Erythroblast (primary cell): ENCODE data around the gene BIN2.
A peak's percentile ranks its signal among the peaks of the same experiment; 100 is the strongest.

Source experiments
- DNase-seq, 2 experiments: peaks; one replicate each; lab custom pipeline; 2025; lab: John Stamatoyannopoulos, UW
- GATA1 ChIP-seq: IDR thresholded peaks from 2 replicates; pipeline ENCODE4 v1.6.1; 2011; ENCODE audit warnings: low read depth, mild to moderate bottlenecking, control low read depth, low read length, moderate library complexity
- POLR2A ChIP-seq: IDR thresholded peaks from 2 replicates; pipeline ENCODE4 v1.6.1; 2011; ENCODE audit warnings: mild to moderate bottlenecking, low read length

BIN2 gene

GRCh38 chr12:51335931-51336330, 12.0 kb upstream of the BIN2 start:
- no peak for DNase-seq
- TF ChIP-seq POLR2A, result no peak
- TF ChIP-seq GATA1, result no peak

GRCh38 chr12:51334764-51335163, 10.8 kb upstream of the BIN2 start:
- no peak for DNase-seq
- TF ChIP-seq GATA1 (no peak), POLR2A (no peak)

- TF ChIP-seq GATA1 (no peak), POLR2A (no peak)
- no peak for DNase-seq
These were observed 9.6 kb upstream of the BIN2 start for GRCh38 chr12:51333536-51333935.

DNA sequence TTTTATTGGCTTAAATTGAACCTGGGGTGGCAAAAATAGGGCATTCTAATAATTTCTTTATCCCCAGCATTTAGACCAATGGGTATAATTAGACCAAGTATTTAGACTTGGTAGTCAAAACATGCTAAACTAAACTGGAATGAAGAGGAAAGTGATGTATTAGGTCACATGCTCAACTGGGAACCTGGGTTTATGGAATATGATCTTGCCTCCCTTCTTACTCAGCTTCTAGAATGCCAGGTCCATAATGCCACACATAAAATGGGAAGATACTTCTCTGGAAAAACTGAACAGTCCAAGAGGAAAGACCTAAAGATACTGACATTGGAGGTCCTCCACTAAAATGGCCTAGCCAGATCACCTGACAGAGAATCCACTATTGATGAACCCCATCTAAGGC, 6.2 kb upstream of the BIN2 start:
- TF ChIP-seq GATA1 (no peak), POLR2A (no peak)
- no peak for DNase-seq

- DNase-seq, result no peak
- no peak for TF ChIP-seq GATA1
- TF ChIP-seq POLR2A, result no peak
These were observed 5.8 kb upstream of the BIN2 start for GRCh38 chr12:51329742-51330141.

GRCh38 chr12:51328587-51328986, 4.6 kb upstream of the BIN2 start:
- DNase-seq, result no peak
- no peak for TF ChIP-seq GATA1

- DNase-seq, result peak; percentile 72 to 75
- TF ChIP-seq POLR2A, result peak; percentile 25
- TF ChIP-seq GATA1, result no peak
These were observed 2.9 kb upstream of the BIN2 start for GRCh38 chr12:51326698-51327439.

GRCh38 chr12:51324953-51325352, 979 bp upstream of the BIN2 start:
- no peak for DNase-seq
- TF ChIP-seq POLR2A (no peak), GATA1 (no peak)

- TF ChIP-seq GATA1 (no peak), POLR2A (no peak)
- peak; percentile 53 to 63 for DNase-seq
These were observed 535 bp downstream of the BIN2 start for GRCh38 chr12:51323317-51323960.

DNA sequence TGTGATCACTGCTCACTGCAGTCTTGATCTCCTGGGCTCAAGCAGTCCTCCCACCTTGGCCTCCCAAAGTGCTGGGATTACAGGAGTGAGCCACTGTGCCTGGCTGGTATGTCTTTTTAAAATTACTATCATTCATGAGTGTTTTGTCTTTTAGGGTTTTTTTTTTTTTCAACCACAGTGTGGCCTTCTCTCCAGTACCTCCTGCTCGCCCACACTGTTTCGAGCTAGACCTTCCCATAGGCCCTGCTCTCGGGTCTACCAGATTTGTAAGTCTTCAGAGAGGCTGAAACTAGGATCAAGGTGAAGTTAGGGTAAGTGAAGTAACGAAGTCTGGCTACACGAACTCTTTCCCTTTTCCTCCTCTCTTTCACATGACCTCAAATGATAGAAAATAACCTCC, 1.5 kb downstream of the BIN2 start:
- no peak for TF ChIP-seq POLR2A
- no peak for TF ChIP-seq GATA1
- DNase-seq, result peak in 1 of 2 experiments; percentile 37

- TF ChIP-seq POLR2A (no peak), GATA1 (no peak)
- DNase-seq, result no peak
These were observed 2.1 kb downstream of the BIN2 start for GRCh38 chr12:51321882-51322281.

GRCh38 chr12:51320695-51321320, 3.2 kb downstream of the BIN2 start:
- TF ChIP-seq GATA1, result no peak
- no peak for TF ChIP-seq POLR2A
- peak; percentile 8 to 31 for DNase-seq

- no peak for DNase-seq
- no peak for TF ChIP-seq POLR2A
- no peak for TF ChIP-seq GATA1
These were observed 3.7 kb downstream of the BIN2 start for GRCh38 chr12:51320311-51320694.
